A673 (cell line): ENCODE data around the gene METTL9. TPM values are rescaled to one million over a fixed set of nuclear protein-coding genes. Genes with fewer than 3 reads are reported as not detected.
"Not testable (repeated sequence)": the region's sequence is repeated elsewhere in the genome, so short reads cannot be mapped to it uniquely, and the experiment has no call there.

Experiments
- BruUV-seq: library from RNA; stranded (reverse); fragments of 400-500 nt; replicated peaks from 2 replicates; lab custom pipeline; 2021; lab: Mats Ljungman, UMichigan
- CTCF ChIA-PET: fragments of 300-600 bp; sonication (Branson Sonifier 250); formaldehyde crosslinking; loops from one replicate; lab custom pipeline; 2022; ENCODE audit warnings: antibody characterized with exemption; lab: Charles Lee
- POLR2A ChIA-PET: fragments of 300-600 bp; sonication (Branson Sonifier 250); formaldehyde crosslinking; loops from one replicate; lab custom pipeline; 2022; ENCODE audit warnings: antibody characterized with exemption; ENCODE audit not compliant: low non-redundant PET; lab: Charles Lee
- DNase-seq: peaks from one replicate; pipeline ENCODE4 v3.0.0-alpha.2; 2015; ENCODE audit warnings: low spot score
- H3K27ac ChIP-seq: fragments of 200-600 bp; sonication (generic); 2 replicates; pipeline ENCODE4 v1.5.1; 2016; ENCODE audit warnings: mixed run types, low read depth, mild to moderate bottlenecking, mixed read lengths, antibody characterized with exemption, low read length; ENCODE audit not compliant: poor library complexity, severe bottlenecking
- H3K27me3 ChIP-seq: fragments of 200-600 bp; sonication (generic); replicated peaks from 2 replicates; pipeline ENCODE4 v1.6.1; 2017; ENCODE audit warnings: mixed run types, low read depth, mild to moderate bottlenecking, mixed read lengths, antibody characterized with exemption, low read length; ENCODE audit not compliant: insufficient read depth, poor library complexity
- H3K36me3 ChIP-seq: fragments of 200-600 bp; sonication (generic); 2 replicates; pipeline ENCODE4 v1.6.1; 2016; ENCODE audit warnings: mixed run types, mild to moderate bottlenecking, mixed read lengths, antibody characterized with exemption, low read length; ENCODE audit not compliant: insufficient read depth, poor library complexity, severe bottlenecking
- H3K4me1 ChIP-seq: fragments of 200-600 bp; sonication (generic); 2 replicates; pipeline ENCODE4 v1.6.1; 2017; ENCODE audit warnings: mixed run types, mild to moderate bottlenecking, mixed read lengths, antibody characterized with exemption, low read length; ENCODE audit not compliant: insufficient read depth, poor library complexity, severe bottlenecking
- H3K4me3 ChIP-seq: fragments of 200-600 bp; sonication (generic); 2 replicates; pipeline ENCODE4 v1.5.1; 2016; ENCODE audit warnings: low read depth, mixed run types, mild to moderate bottlenecking, mixed read lengths, low read length; ENCODE audit not compliant: poor library complexity, severe bottlenecking
- H3K9me3 ChIP-seq: fragments of 200-600 bp; sonication (generic); 2 replicates; pipeline ENCODE4 v1.6.1; 2016; ENCODE audit warnings: mixed run types, low read depth, mild to moderate bottlenecking, mixed read lengths, antibody characterized with exemption, low read length; ENCODE audit not compliant: poor library complexity, severe bottlenecking
- EZH2 ChIP-seq: fragments of 200-600 bp; sonication (generic); IDR thresholded peaks from 2 replicates; pipeline ENCODE4 v1.6.1; 2017; ENCODE audit warnings: borderline replicate concordance, low read depth, mild to moderate bottlenecking, mixed read lengths, antibody characterized with exemption, low read length; ENCODE audit not compliant: poor library complexity, severe bottlenecking
- intact Hi-C: fragments of 100-400 bp; cut with micrococcal nuclease; formaldehyde crosslinking; loops from one replicate; pipeline ENCODE4 v1.10.0; 2022; ENCODE audit not compliant: unreplicated experiment
- total RNA-seq: library from RNA; stranded (reverse); gene quantifications from 2 replicates; pipeline ENCODE4 v1.2.3, GENCODE V29; 2021
- TF ChIP-seq, protein P1 (sequence below): fragments of 300-800, 200-600 bp; sonication (generic); conservative IDR thresholded peaks from 2 replicates; pipeline ENCODE4 v1.5.1; 2017; ENCODE audit warnings: low read depth, mild to moderate bottlenecking, antibody characterized with exemption, low read length, moderate library complexity, mixed read lengths

METTL9 gene
- total RNA-seq, 1 experiment from 2014 or later: 151 TPM

DNA sequence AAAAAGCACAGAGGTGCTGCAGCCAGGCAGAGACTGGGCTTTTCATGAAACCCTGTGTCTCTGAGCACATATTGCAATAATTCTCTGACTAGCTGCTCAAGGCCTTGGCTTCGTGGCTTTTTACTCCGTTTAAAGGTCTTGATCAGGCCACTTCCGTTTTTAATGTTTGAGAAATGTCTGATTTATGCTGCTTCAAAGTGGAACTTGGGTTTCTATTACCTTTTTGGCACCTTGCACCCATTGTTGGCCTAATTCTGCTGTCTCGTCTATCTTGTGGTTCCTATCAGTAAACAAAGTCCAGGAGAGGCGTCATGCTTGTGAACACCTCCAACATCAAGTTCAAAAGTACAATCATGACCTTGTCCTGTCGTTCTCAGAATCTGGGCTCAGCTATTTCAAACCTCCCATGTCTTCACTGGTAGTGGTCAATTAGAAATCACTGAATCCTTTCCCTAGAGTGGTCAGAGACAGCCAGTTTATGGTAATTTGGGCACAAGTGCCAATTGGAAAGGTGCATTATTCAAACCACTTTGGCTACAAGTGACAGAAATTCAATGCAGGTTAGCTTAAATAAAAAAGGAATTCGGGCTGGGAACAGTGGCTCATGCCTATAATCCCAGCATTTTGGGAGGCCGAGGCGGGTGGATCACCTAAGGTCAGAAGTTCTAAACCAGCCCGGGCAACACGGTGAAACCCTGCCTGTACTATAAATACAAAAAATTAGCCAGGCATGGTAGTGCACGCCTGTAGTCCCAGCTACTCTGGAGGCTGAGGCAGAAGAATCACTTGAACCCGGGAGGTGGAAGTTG lies 33.3 kb upstream of the METTL9 start:
- ChIA-PET CTCF (no interaction called here), POLR2A (no interaction called here)
- BruUV-seq: no TSS peak
- Histone ChIP-seq H3K36me3 (no peaks in the 10 kb centered on the region), H3K4me3 (no peak overlapping the region), H3K27me3 (no peaks in the 10 kb centered on the region), H3K9me3 (no peaks in the 10 kb centered on the region), H3K27ac (no peak overlapping the region), H3K4me1 (no peaks in the 10 kb centered on the region)
- TF ChIP-seq, protein P1, sequence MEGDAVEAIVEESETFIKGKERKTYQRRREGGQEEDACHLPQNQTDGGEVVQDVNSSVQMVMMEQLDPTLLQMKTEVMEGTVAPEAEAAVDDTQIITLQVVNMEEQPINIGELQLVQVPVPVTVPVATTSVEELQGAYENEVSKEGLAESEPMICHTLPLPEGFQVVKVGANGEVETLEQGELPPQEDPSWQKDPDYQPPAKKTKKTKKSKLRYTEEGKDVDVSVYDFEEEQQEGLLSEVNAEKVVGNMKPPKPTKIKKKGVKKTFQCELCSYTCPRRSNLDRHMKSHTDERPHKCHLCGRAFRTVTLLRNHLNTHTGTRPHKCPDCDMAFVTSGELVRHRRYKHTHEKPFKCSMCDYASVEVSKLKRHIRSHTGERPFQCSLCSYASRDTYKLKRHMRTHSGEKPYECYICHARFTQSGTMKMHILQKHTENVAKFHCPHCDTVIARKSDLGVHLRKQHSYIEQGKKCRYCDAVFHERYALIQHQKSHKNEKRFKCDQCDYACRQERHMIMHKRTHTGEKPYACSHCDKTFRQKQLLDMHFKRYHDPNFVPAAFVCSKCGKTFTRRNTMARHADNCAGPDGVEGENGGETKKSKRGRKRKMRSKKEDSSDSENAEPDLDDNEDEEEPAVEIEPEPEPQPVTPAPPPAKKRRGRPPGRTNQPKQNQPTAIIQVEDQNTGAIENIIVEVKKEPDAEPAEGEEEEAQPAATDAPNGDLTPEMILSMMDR: no peak
- no peak for TF ChIP-seq EZH2
- no peak for DNase-seq
- intact Hi-C loops: loop anchor here (5.0 kb wide), 1 partner anchor 756 kb away; no protein-coding TSS in a partner anchor

- no TSS peak for BruUV-seq
- ChIA-PET CTCF (no interaction called here), POLR2A (no interaction called here)
- TF ChIP-seq, protein P1: no peak
- no peak for TF ChIP-seq EZH2
- Histone ChIP-seq H3K4me3 (no peak overlapping the region), H3K27ac (no peak overlapping the region), H3K36me3 (no peaks in the 10 kb centered on the region), H3K4me1 (no peaks in the 10 kb centered on the region), H3K9me3 (no peaks in the 10 kb centered on the region), H3K27me3 (no peaks in the 10 kb centered on the region)
- no peak for DNase-seq
- intact Hi-C loops: loop anchor here (5.0 kb wide), 1 partner anchor 755 kb away; no protein-coding TSS in a partner anchor
These were observed 32.4 kb upstream of the METTL9 start for GRCh38 chr16:21566891-21567414.

- H3K36me3 ChIP-seq, H3K4me3 ChIP-seq, H3K4me1 ChIP-seq, DNase-seq, H3K27ac ChIP-seq, POLR2A ChIA-PET, BruUV-seq, H3K27me3 ChIP-seq, H3K9me3 ChIP-seq: not testable (repeated sequence)
- CTCF ChIA-PET: interaction anchor here (0.6 kb wide), 1 partner anchor 14 kb away, joined by 6 read pairs; no protein-coding TSS in a partner anchor
- intact Hi-C loops: loop anchor here (5.0 kb wide), 1 partner anchor 755 kb away; no protein-coding TSS in a partner anchor
These were observed 31.9 kb upstream of the METTL9 start for GRCh38 chr16:21567496-21567895.
